ENCODE results near the gene NT5E. TPM values are rescaled to one million over a fixed set of nuclear protein-coding genes. Genes with fewer than 3 reads are reported as not detected.

Gene NT5E
- 10 to 100 TPM; 32.5 to 67.2 (median 47.4) TPM for total RNA-seq
- 10 to 100 TPM; 29.3 to 68.7 TPM for polyA plus RNA-seq
- long read RNA-seq, donor 1, transcript NT5E-201 (9 exons, 3,548 nt), result major isoform, 26 of 188 reads
- long read RNA-seq, donor 1, transcript NT5E-202 (3 exons, 974 nt), result minor isoform, 9 of 188 reads
- long read RNA-seq, donor 1, partial matches to known transcripts, result 9 of 188 reads
- long read RNA-seq, donor 1, other reads (novel, unspliced or antisense), result 142 of 188 reads
- long read RNA-seq, donor 2, result 0 reads
- long read RNA-seq, donor 3, transcript NT5E-201 (9 exons, 3,548 nt), result major isoform, 83 of 143 reads
- long read RNA-seq, donor 3, partial matches to known transcripts, result 3 of 143 reads
- long read RNA-seq, donor 3, other reads (novel, unspliced or antisense), result 53 of 143 reads

- 0 to 1% (median 1%) methylated on average over 43 to 92 of the region's 92 CpGs for WGBS, 3 donors
- TF ChIP-seq EP300 (IDR thresholded peaks at IDR 0.05), result no peak
- TF ChIP-seq CTCF (IDR thresholded peaks at IDR 0.05), result peak in 1 of 3 donors; percentile 16
- peak; percentile 53 for TF ChIP-seq POLR2A (IDR thresholded peaks at IDR 0.05)
- Histone ChIP-seq H3K27me3 (no peaks in the 10 kb centered on the region), H3K36me3 (no peaks in the 10 kb centered on the region), H3K9me3 (no peaks in the 10 kb centered on the region), H3K4me3 (peak within 1 kb of the TSS; percentile 79), H3K4me1 (ENCODE audit: insufficient read depth) (peaks cover 9% of the 10 kb centered on the region), H3K27ac (peak within 1 kb of the TSS; percentile 96)
- peak; percentile 78 to 86 (median 82) for DNase-seq
- intact Hi-C loops (cut with DNase I), result no loop called here
Observed at GRCh38 chr6:85449818-85450759, at the start of gene NT5E. NT5E (plus strand) TSS chr6:85450083; CDS start chr6:85450140, 57 bp downstream.

- 25 to 47% (median 30%) methylated on average over 4 of the region's 4 CpGs for WGBS, 3 donors
- intact Hi-C loops (cut with DNase I), result loop anchor here in 1 of 4 donors (5.0 kb wide), 1 partner anchor 62 kb away; no protein-coding TSS in a partner anchor
- H3K4me3 ChIP-seq, result no peak overlapping the region
- no peaks in the 10 kb centered on the region for H3K36me3 ChIP-seq
- DNase-seq, result no peak
- H3K9me3 ChIP-seq, result no peaks in the 10 kb centered on the region
- H3K27me3 ChIP-seq, result no peaks in the 10 kb centered on the region
- H3K4me1 ChIP-seq (ENCODE audit: insufficient read depth), result no peaks in the 10 kb centered on the region
- TF ChIP-seq EP300 (IDR thresholded peaks at IDR 0.05), result no peak
- TF ChIP-seq CTCF (IDR thresholded peaks at IDR 0.05), result no peak
- TF ChIP-seq POLR2A (IDR thresholded peaks at IDR 0.05), result no peak
- no peak overlapping the region for H3K27ac ChIP-seq
Observed at GRCh38 chr6:85400331-85400730, 49.6 kb upstream of the NT5E start.

GRCh38 chr6:85401186-85402021 is 48.5 kb upstream of the NT5E start:
- Histone ChIP-seq H3K4me3 (no peak overlapping the region), H3K9me3 (no peaks in the 10 kb centered on the region), H3K27me3 (no peaks in the 10 kb centered on the region), H3K36me3 (no peaks in the 10 kb centered on the region), H3K4me1 (ENCODE audit: insufficient read depth) (no peaks in the 10 kb centered on the region), H3K27ac (peak overlapping the region in 1 of 2 donors; percentile 3)
- TF ChIP-seq EP300 (IDR thresholded peaks at IDR 0.05) (no peak), POLR2A (IDR thresholded peaks at IDR 0.05) (no peak), CTCF (IDR thresholded peaks at IDR 0.05) (no peak)
- no peak for DNase-seq
- 39 to 49% (median 39%) methylated on average over 6 of the region's 6 CpGs for WGBS, 3 donors
- intact Hi-C loops (cut with DNase I), result loop anchor here in 1 of 4 donors (5.0 kb wide), 1 partner anchor 61 kb away; no protein-coding TSS in a partner anchor

GRCh38 chr6:85402071-85402470 is 47.8 kb upstream of the NT5E start:
- H3K27ac ChIP-seq, result peak overlapping the region in 1 of 2 donors; percentile 3

More at GRCh38 chr6:85402071-85402470, 47.8 kb upstream of the NT5E start:
- Histone ChIP-seq H3K4me1 (ENCODE audit: insufficient read depth) (no peaks in the 10 kb centered on the region), H3K36me3 (no peaks in the 10 kb centered on the region), H3K4me3 (no peak overlapping the region), H3K9me3 (no peaks in the 10 kb centered on the region), H3K27me3 (no peaks in the 10 kb centered on the region)
- TF ChIP-seq EP300 (IDR thresholded peaks at IDR 0.05) (no peak), CTCF (IDR thresholded peaks at IDR 0.05) (no peak), POLR2A (IDR thresholded peaks at IDR 0.05) (no peak)
- intact Hi-C loops (cut with DNase I), result loop anchor here in 1 of 4 donors (5.0 kb wide), 1 partner anchor 60 kb away; no protein-coding TSS in a partner anchor
- no peak for DNase-seq
